ENCODE measurements around the gene SYNM.

SYNM gene

GRCh38 chr15:99128411-99128810 is 23.5 kb downstream of the SYNM start:
- Histone ChIP-seq H3K4me1 (ENCODE audit: insufficient read depth, low read length) (peaks cover 11% of the 10 kb centered on the region), H3K9ac (ENCODE audit: low read depth, low read length) (no peak overlapping the region), H3K27ac (ENCODE audit: low read depth, low read length) (no peak overlapping the region), H3K27me3 (ENCODE audit: insufficient read depth, low read length) (no peaks in the 10 kb centered on the region), H3K9me3 (ENCODE audit: insufficient read depth, low read depth, low read length) (no peaks in the 10 kb centered on the region), H3K36me3 (ENCODE audit: insufficient read depth, low read length) (no peaks in the 10 kb centered on the region), H3K4me3 (ENCODE audit: low read length) (no peak overlapping the region)
- WGBS = 96% methylated on average over 6 of the region's 6 CpGs

- Histone ChIP-seq H3K4me3 (ENCODE audit: low read length) (no peak overlapping the region), H3K9ac (ENCODE audit: low read depth, low read length) (no peak overlapping the region), H3K27me3 (ENCODE audit: insufficient read depth, low read length) (no peaks in the 10 kb centered on the region), H3K27ac (ENCODE audit: low read depth, low read length) (no peak overlapping the region), H3K9me3 (ENCODE audit: insufficient read depth, low read depth, low read length) (no peaks in the 10 kb centered on the region), H3K36me3 (ENCODE audit: insufficient read depth, low read length) (no peaks in the 10 kb centered on the region), H3K4me1 (ENCODE audit: insufficient read depth, low read length) (no peaks in the 10 kb centered on the region)
- 95% methylated on average over 16 of the region's 16 CpGs for WGBS
These were observed 24.8 kb downstream of the SYNM start for GRCh38 chr15:99129644-99130043.

DNA sequence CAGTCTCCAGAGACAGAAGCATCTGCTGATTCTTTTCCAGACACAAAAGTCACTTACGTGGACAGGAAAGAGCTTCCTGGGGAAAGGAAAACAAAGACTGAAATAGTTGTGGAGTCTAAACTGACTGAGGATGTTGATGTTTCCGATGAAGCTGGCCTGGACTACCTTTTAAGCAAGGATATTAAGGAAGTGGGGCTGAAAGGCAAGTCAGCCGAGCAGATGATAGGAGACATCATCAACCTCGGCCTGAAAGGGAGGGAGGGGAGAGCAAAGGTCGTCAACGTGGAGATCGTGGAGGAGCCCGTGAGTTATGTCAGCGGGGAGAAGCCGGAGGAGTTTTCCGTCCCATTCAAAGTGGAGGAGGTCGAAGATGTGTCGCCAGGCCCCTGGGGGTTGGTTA is 25.4 kb downstream of the SYNM start:
- no peaks in the 10 kb centered on the region for H3K9me3 ChIP-seq (ENCODE audit: insufficient read depth, low read depth, low read length)
- no peaks in the 10 kb centered on the region for H3K4me1 ChIP-seq (ENCODE audit: insufficient read depth, low read length)
- H3K27me3 ChIP-seq (ENCODE audit: insufficient read depth, low read length) = no peaks in the 10 kb centered on the region
- 92% methylated on average over 13 of the region's 13 CpGs for WGBS
- H3K4me3 ChIP-seq (ENCODE audit: low read length) = no peak overlapping the region
- no peaks in the 10 kb centered on the region for H3K36me3 ChIP-seq (ENCODE audit: insufficient read depth, low read length)
- no peak overlapping the region for H3K27ac ChIP-seq (ENCODE audit: low read depth, low read length)
- H3K9ac ChIP-seq (ENCODE audit: low read depth, low read length) = no peak overlapping the region

GRCh38 chr15:99130765-99131440 is 26.0 kb downstream of the SYNM start:
- H3K27me3 ChIP-seq (ENCODE audit: insufficient read depth, low read length) = no peaks in the 10 kb centered on the region
- no peak overlapping the region for H3K4me3 ChIP-seq (ENCODE audit: low read length)
- H3K36me3 ChIP-seq (ENCODE audit: insufficient read depth, low read length) = no peaks in the 10 kb centered on the region
- no peaks in the 10 kb centered on the region for H3K9me3 ChIP-seq (ENCODE audit: insufficient read depth, low read depth, low read length)
- 95% methylated on average over 30 of the region's 30 CpGs for WGBS
- H3K27ac ChIP-seq (ENCODE audit: low read depth, low read length) = no peak overlapping the region
- H3K4me1 ChIP-seq (ENCODE audit: insufficient read depth, low read length) = no peaks in the 10 kb centered on the region
- H3K9ac ChIP-seq (ENCODE audit: low read depth, low read length) = no peak overlapping the region

GRCh38 chr15:99131441-99132023 is 26.7 kb downstream of the SYNM start:
- Histone ChIP-seq H3K27me3 (ENCODE audit: insufficient read depth, low read length) (no peaks in the 10 kb centered on the region), H3K9ac (ENCODE audit: low read depth, low read length) (no peak overlapping the region), H3K27ac (ENCODE audit: low read depth, low read length) (no peak overlapping the region), H3K4me3 (ENCODE audit: low read length) (no peak overlapping the region), H3K36me3 (ENCODE audit: insufficient read depth, low read length) (no peaks in the 10 kb centered on the region), H3K9me3 (ENCODE audit: insufficient read depth, low read depth, low read length) (no peaks in the 10 kb centered on the region), H3K4me1 (ENCODE audit: insufficient read depth, low read length) (no peaks in the 10 kb centered on the region)
- 96% methylated on average over 25 of the region's 25 CpGs for WGBS

GRCh38 chr15:99132122-99132521 is 27.2 kb downstream of the SYNM start:
- no peaks in the 10 kb centered on the region for H3K9me3 ChIP-seq (ENCODE audit: insufficient read depth, low read depth, low read length)
- H3K27ac ChIP-seq (ENCODE audit: low read depth, low read length) = no peak overlapping the region
- H3K4me1 ChIP-seq (ENCODE audit: insufficient read depth, low read length) = no peaks in the 10 kb centered on the region
- no peaks in the 10 kb centered on the region for H3K27me3 ChIP-seq (ENCODE audit: insufficient read depth, low read length)
- no peaks in the 10 kb centered on the region for H3K36me3 ChIP-seq (ENCODE audit: insufficient read depth, low read length)
- no peak overlapping the region for H3K9ac ChIP-seq (ENCODE audit: low read depth, low read length)
- no peak overlapping the region for H3K4me3 ChIP-seq (ENCODE audit: low read length)
- 94% methylated on average over 4 of the region's 4 CpGs for WGBS

DNA sequence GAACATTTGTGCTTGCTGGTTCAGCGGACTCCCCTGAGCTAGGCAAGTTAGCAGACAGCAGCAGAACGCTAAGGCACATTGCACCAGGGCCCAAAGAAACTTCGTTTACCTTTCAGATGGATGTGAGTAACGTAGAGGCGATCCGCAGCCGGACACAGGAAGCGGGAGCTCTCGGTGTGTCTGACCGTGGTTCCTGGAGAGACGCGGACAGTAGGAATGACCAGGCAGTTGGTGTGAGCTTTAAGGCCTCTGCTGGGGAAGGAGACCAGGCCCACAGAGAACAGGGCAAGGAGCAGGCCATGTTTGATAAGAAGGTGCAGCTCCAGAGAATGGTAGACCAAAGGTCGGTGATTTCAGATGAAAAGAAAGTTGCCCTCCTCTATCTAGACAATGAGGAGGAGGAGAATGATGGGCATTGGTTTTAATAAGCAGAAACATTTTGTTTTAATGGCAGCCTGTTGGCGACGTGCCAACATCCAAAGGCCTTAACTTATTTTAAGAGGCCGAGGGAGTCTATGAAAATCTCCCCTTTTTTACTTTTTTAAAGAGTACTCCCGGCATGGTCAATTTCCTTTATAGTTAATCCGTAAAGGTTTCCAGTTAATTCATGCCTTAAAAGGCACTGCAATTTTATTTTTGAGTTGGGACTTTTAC is 27.9 kb downstream of the SYNM start:
- Histone ChIP-seq H3K9ac (ENCODE audit: low read depth, low read length) (no peak overlapping the region), H3K27me3 (ENCODE audit: insufficient read depth, low read length) (no peaks in the 10 kb centered on the region), H3K36me3 (ENCODE audit: insufficient read depth, low read length) (no peaks in the 10 kb centered on the region), H3K4me3 (ENCODE audit: low read length) (no peak overlapping the region), H3K4me1 (ENCODE audit: insufficient read depth, low read length) (peaks cover 2% of the 10 kb centered on the region; the same call in 1 of the 2 replicates), H3K9me3 (ENCODE audit: insufficient read depth, low read depth, low read length) (no peaks in the 10 kb centered on the region), H3K27ac (ENCODE audit: low read depth, low read length) (no peak overlapping the region)
- 94% methylated on average over 18 of the region's 18 CpGs for WGBS

DNA sequence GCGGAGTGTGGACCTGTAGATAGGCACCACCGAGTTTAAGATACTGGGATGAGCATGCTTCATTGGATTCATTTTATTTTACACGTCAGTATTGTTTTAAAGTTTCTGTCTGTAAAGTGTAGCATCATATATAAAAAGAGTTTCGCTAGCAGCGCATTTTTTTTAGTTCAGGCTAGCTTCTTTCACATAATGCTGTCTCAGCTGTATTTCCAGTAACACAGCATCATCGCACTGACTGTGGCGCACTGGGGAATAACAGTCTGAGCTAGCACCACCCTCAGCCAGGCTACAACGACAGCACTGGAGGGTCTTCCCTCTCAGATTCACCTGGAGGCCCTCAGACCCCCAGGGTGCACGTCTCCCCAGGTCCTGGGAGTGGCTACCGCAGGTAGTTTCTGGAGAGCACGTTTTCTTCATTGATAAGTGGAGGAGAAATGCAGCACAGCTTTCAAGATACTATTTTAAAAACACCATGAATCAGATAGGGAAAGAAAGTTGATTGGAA is 29.5 kb downstream of the SYNM start:
- H3K9me3 ChIP-seq (ENCODE audit: insufficient read depth, low read depth, low read length) = no peaks in the 10 kb centered on the region
- 86% methylated on average over 11 of the region's 11 CpGs for WGBS
- peaks cover 2% of the 10 kb centered on the region; the same call in 1 of the 2 replicates for H3K4me1 ChIP-seq (ENCODE audit: insufficient read depth, low read length)
- H3K27ac ChIP-seq (ENCODE audit: low read depth, low read length) = no peak overlapping the region
- H3K27me3 ChIP-seq (ENCODE audit: insufficient read depth, low read length) = no peaks in the 10 kb centered on the region
- no peaks in the 10 kb centered on the region for H3K36me3 ChIP-seq (ENCODE audit: insufficient read depth, low read length)
- no peak overlapping the region for H3K9ac ChIP-seq (ENCODE audit: low read depth, low read length)
- H3K4me3 ChIP-seq (ENCODE audit: low read length) = no peak overlapping the region

DNA sequence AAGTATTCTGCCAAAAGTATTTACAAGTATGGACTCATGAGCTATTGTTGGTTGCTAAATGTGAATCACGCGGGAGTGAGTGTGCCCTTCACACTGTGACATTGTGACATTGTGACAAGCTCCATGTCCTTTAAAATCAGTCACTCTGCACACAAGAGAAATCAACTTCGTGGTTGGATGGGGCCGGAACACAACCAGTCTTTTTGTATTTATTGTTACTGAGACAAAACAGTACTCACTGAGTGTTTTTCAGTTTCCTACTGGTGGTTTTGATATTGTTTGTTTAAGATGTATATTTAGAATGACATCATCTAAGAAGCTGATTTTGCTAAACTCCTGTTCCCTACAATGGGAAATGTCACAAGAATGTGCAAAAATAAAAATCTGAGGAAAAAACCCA is 30.3 kb downstream of the SYNM start:
- Histone ChIP-seq H3K27ac (ENCODE audit: low read depth, low read length) (no peak overlapping the region), H3K9me3 (ENCODE audit: insufficient read depth, low read depth, low read length) (no peaks in the 10 kb centered on the region), H3K9ac (ENCODE audit: low read depth, low read length) (no peak overlapping the region), H3K36me3 (ENCODE audit: insufficient read depth, low read length) (no peaks in the 10 kb centered on the region), H3K27me3 (ENCODE audit: insufficient read depth, low read length) (no peaks in the 10 kb centered on the region), H3K4me1 (ENCODE audit: insufficient read depth, low read length) (peaks cover 2% of the 10 kb centered on the region; the same call in 1 of the 2 replicates), H3K4me3 (ENCODE audit: low read length) (no peak overlapping the region)
- 94% methylated on average over 3 of the region's 4 CpGs for WGBS

DNA sequence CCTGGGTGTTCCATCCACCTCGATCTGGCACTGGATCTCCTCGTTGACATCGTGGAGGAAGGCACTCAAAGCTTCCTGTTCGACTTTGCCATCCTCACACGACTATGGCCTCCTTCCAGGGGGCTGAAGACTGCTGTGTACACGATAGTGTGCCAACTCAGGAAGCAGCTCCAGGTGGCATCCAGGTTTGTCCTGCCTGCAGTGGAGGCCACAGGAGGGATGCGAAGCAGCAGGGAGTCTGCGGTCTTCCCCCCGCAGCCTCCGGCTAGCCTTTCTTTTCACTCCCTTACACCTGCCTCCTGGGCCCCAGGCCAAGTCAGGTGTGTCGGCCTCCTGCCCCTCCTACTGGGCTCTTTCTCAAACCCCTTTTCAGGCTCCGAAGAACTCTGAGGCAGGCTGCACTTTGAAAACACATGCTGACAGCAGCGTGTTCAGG is 32.2 kb downstream of the SYNM start:
- no peak overlapping the region for H3K4me3 ChIP-seq (ENCODE audit: low read length)
- H3K27me3 ChIP-seq (ENCODE audit: insufficient read depth, low read length) = no peaks in the 10 kb centered on the region
- H3K9me3 ChIP-seq (ENCODE audit: insufficient read depth, low read depth, low read length) = no peaks in the 10 kb centered on the region
- no peak overlapping the region for H3K9ac ChIP-seq (ENCODE audit: low read depth, low read length)
- H3K4me1 ChIP-seq (ENCODE audit: insufficient read depth, low read length) = peaks cover 11% of the 10 kb centered on the region
- 88% methylated on average over 13 of the region's 13 CpGs for WGBS
- H3K36me3 ChIP-seq (ENCODE audit: insufficient read depth, low read length) = no peaks in the 10 kb centered on the region
- H3K27ac ChIP-seq (ENCODE audit: low read depth, low read length) = no peak overlapping the region

DNA sequence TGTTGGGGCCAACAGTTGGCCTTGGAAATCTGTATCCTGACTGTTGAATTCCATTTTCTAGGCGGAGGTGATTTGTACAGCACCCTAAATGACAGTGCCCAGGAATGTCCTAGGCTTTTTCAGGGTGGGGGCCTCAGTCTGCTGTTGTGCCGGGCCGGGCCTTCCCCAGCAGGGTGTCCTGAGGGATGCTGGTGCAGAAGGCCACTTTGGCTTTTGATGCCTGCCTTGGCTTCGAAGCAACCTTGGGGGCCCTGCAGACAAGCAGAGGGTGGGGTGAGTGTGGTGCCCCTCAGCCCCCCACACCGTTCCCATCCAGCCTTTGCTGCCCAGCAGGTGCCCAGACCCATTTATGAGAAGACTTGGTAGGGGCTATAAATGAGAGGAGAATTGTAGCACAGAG is 33.0 kb downstream of the SYNM start:
- no peak overlapping the region for H3K4me3 ChIP-seq (ENCODE audit: low read length)
- H3K27ac ChIP-seq (ENCODE audit: low read depth, low read length) = no peak overlapping the region
- H3K27me3 ChIP-seq (ENCODE audit: insufficient read depth, low read length) = no peaks in the 10 kb centered on the region
- H3K4me1 ChIP-seq (ENCODE audit: insufficient read depth, low read length) = peaks cover 18% of the 10 kb centered on the region
- no peak overlapping the region for H3K9ac ChIP-seq (ENCODE audit: low read depth, low read length)
- H3K36me3 ChIP-seq (ENCODE audit: insufficient read depth, low read length) = no peaks in the 10 kb centered on the region
- 94% methylated on average over 5 of the region's 5 CpGs for WGBS
- H3K9me3 ChIP-seq (ENCODE audit: insufficient read depth, low read depth, low read length) = no peaks in the 10 kb centered on the region
